Loucy (cell line): Measurements from ENCODE around the gene MEGF6.

ENCODE experiments used
- EZH2phosphoT487 ChIP-seq: fragments of 200-600 bp; IDR thresholded peaks from 2 replicates; pipeline ENCODE4 v1.6.1; 2018; ENCODE audit warnings: antibody characterized with exemption, mild to moderate bottlenecking, moderate library complexity, borderline replicate concordance
- TF ChIP-seq, protein P1 (sequence below): fragments of 200-600 bp; sonication (generic); conservative IDR thresholded peaks from 2 replicates; pipeline ENCODE4 v1.5.1; 2014; ENCODE audit warnings: mild to moderate bottlenecking, antibody characterized with exemption, low read length

DNA sequence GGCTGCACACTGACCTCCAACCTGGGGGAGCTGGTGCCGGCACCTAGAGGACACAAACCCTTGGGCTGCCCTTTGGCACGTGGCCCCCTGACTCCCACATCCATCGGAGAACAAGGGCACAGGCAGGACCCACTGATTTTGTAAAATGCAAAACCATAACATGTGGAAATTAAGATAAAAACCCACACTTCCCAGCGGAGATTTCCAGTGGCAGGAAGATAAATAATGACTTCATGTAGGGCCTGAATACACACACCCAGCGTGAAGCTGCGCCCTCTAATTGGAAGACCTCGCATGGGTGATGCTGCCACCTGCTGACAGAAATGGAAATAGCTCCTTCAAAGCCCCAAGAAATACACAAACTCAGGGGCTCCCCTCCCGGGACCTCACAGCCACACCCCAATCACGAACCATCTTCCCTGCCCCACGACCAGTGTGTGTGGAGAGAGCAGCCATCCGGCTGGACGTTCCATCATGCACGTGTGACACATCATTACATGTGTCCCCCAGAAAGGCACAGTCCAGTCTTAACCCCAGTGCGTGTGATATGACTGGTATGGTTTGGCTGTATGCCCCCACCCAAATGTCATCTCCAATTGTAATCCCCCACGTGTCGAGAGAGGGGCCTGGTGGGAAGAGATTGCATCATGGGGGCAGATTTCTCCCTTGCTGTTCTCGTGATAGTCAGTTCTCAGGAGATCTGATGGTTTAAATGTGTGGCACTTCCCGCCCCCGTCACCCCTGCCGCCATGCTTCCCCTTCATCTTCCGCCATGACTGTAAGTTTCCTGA lies 7.8 kb upstream of the MEGF6 start:
- TF ChIP-seq, protein P1, sequence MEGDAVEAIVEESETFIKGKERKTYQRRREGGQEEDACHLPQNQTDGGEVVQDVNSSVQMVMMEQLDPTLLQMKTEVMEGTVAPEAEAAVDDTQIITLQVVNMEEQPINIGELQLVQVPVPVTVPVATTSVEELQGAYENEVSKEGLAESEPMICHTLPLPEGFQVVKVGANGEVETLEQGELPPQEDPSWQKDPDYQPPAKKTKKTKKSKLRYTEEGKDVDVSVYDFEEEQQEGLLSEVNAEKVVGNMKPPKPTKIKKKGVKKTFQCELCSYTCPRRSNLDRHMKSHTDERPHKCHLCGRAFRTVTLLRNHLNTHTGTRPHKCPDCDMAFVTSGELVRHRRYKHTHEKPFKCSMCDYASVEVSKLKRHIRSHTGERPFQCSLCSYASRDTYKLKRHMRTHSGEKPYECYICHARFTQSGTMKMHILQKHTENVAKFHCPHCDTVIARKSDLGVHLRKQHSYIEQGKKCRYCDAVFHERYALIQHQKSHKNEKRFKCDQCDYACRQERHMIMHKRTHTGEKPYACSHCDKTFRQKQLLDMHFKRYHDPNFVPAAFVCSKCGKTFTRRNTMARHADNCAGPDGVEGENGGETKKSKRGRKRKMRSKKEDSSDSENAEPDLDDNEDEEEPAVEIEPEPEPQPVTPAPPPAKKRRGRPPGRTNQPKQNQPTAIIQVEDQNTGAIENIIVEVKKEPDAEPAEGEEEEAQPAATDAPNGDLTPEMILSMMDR: peak; percentile 80
- no peak for TF ChIP-seq EZH2phosphoT487
